Measurements from ENCODE around the gene WBP11. TPM values are rescaled to one million over a fixed set of nuclear protein-coding genes. Genes with fewer than 3 reads are reported as not detected.

Gene WBP11
- total and polyA plus RNA-seq, 2 of the 13 experiments (the other 11 are each of a cell fraction or from before 2014, with no cell fraction given), result 7.6 to 31.0 TPM

DNA sequence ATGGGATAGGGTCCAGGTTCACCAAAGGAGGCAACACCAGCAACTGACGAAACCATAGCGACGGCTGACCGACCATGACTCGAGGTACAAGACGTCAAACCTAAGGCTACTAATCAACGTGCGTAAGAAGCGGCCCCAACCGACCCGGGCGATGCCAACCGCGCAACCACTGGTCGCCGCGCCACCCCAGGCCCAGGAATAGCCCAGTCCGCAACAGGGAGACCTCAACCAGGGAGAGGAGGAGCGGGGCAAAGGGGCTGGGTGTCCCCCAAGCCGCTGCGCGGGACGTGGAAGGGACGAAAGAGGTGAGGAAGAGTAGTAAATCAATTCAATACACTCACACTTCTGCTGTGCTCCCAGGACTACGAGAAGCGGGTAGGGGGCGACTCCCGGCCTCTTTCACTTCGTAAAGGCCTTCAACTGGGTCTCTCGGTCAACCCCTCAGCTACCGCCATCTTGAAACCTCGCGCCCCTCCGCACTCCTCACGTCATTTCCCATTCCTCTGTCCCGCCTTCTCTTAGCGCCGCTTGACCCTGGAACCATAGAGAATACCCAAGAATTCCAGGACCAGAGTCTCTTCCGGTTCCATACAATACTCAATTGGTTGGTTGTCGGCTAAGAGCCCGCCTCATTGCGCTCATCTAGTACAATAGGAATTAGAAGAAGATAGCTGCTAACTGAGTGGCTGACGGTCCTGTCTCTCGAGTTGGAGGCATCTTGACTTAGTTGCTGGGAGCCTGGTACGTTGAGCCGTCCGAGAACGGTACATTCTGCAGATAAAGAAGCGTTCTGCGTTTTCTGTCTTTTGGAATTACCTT lies at the start of gene WBP11, which contains the start of gene C12orf60 (continued):
- TF ChIP-seq, protein P1, sequence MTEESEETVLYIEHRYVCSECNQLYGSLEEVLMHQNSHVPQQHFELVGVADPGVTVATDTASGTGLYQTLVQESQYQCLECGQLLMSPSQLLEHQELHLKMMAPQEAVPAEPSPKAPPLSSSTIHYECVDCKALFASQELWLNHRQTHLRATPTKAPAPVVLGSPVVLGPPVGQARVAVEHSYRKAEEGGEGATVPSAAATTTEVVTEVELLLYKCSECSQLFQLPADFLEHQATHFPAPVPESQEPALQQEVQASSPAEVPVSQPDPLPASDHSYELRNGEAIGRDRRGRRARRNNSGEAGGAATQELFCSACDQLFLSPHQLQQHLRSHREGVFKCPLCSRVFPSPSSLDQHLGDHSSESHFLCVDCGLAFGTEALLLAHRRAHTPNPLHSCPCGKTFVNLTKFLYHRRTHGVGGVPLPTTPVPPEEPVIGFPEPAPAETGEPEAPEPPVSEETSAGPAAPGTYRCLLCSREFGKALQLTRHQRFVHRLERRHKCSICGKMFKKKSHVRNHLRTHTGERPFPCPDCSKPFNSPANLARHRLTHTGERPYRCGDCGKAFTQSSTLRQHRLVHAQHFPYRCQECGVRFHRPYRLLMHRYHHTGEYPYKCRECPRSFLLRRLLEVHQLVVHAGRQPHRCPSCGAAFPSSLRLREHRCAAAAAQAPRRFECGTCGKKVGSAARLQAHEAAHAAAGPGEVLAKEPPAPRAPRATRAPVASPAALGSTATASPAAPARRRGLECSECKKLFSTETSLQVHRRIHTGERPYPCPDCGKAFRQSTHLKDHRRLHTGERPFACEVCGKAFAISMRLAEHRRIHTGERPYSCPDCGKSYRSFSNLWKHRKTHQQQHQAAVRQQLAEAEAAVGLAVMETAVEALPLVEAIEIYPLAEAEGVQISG (CRISPR knock-in tag; IDR thresholded peaks at IDR 0.05), result peak; percentile 100
- TF ChIP-seq GFI1 (CRISPR knock-in tag; IDR thresholded peaks at IDR 0.05; ENCODE audit: borderline replicate concordance) (no peak), ATRX (CRISPR knock-in tag; IDR thresholded peaks at IDR 0.05; ENCODE audit: borderline replicate concordance) (no peak), MBD4 (IDR thresholded peaks at IDR 0.05; ENCODE audit: borderline replicate concordance, low read length) (no peak), WIZ (CRISPR knock-in tag; IDR thresholded peaks at IDR 0.05) (0 out of 2 replicates have a peak, but pooled peaks have one; percentile 30), SOX13 (IDR thresholded peaks at IDR 0.05) (no peak), SOX13 (CRISPR knock-in tag; conservative IDR thresholded peaks at IDR 0.05 in 1 of 2, IDR thresholded peaks at IDR 0.05 in 1 of 2) (0 out of 4 replicates have a peak, but pooled peaks of 1 of the 2 experiments have one; percentile 11), SMC3 (IDR thresholded peaks at IDR 0.05; ENCODE audit: low read length) (no peak), TGIF2 (CRISPR knock-in tag; IDR thresholded peaks at IDR 0.05) (no peak), KAT2B (IDR thresholded peaks at IDR 0.05; ENCODE audit: borderline replicate concordance, low read depth, low read length) (no peak), ARHGAP35 (CRISPR knock-in tag; IDR thresholded peaks at IDR 0.05; ENCODE audit: borderline replicate concordance) (no peak)
- TF ChIP-seq, protein P2, sequence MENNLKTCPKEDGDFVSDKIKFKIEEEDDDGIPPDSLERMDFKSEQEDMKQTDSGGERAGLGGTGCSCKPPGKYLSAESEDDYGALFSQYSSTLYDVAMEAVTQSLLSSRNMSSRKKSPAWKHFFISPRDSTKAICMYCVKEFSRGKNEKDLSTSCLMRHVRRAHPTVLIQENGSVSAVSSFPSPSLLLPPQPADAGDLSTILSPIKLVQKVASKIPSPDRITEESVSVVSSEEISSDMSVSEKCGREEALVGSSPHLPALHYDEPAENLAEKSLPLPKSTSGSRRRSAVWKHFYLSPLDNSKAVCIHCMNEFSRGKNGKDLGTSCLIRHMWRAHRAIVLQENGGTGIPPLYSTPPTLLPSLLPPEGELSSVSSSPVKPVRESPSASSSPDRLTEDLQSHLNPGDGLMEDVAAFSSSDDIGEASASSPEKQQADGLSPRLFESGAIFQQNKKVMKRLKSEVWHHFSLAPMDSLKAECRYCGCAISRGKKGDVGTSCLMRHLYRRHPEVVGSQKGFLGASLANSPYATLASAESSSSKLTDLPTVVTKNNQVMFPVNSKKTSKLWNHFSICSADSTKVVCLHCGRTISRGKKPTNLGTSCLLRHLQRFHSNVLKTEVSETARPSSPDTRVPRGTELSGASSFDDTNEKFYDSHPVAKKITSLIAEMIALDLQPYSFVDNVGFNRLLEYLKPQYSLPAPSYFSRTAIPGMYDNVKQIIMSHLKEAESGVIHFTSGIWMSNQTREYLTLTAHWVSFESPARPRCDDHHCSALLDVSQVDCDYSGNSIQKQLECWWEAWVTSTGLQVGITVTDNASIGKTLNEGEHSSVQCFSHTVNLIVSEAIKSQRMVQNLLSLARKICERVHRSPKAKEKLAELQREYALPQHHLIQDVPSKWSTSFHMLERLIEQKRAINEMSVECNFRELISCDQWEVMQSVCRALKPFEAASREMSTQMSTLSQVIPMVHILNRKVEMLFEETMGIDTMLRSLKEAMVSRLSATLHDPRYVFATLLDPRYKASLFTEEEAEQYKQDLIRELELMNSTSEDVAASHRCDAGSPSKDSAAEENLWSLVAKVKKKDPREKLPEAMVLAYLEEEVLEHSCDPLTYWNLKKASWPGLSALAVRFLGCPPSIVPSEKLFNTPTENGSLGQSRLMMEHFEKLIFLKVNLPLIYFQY (CRISPR knock-in tag; IDR thresholded peaks at IDR 0.05; ENCODE audit: borderline replicate concordance), result no peak
- TF ChIP-seq, protein P3, sequence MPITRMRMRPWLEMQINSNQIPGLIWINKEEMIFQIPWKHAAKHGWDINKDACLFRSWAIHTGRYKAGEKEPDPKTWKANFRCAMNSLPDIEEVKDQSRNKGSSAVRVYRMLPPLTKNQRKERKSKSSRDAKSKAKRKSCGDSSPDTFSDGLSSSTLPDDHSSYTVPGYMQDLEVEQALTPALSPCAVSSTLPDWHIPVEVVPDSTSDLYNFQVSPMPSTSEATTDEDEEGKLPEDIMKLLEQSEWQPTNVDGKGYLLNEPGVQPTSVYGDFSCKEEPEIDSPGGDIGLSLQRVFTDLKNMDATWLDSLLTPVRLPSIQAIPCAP (CRISPR knock-in tag; IDR thresholded peaks at IDR 0.05; ENCODE audit: low read depth), result no peak
- TF ChIP-seq, protein P4, sequence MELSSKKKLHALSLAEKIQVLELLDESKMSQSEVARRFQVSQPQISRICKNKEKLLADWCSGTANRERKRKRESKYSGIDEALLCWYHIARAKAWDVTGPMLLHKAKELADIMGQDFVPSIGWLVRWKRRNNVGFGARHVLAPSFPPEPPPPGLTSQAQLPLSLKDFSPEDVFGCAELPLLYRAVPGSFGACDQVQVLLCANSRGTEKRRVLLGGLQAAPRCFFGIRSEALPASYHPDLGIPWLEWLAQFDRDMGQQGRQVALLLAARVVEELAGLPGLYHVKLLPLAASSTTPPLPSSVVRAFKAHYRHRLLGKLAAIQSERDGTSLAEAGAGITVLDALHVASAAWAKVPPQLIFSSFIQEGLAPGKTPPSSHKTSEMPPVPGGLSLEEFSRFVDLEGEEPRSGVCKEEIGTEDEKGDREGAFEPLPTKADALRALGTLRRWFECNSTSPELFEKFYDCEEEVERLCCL (CRISPR knock-in tag; IDR thresholded peaks at IDR 0.05; ENCODE audit: borderline replicate concordance), result no peak
- TF ChIP-seq, protein P5, sequence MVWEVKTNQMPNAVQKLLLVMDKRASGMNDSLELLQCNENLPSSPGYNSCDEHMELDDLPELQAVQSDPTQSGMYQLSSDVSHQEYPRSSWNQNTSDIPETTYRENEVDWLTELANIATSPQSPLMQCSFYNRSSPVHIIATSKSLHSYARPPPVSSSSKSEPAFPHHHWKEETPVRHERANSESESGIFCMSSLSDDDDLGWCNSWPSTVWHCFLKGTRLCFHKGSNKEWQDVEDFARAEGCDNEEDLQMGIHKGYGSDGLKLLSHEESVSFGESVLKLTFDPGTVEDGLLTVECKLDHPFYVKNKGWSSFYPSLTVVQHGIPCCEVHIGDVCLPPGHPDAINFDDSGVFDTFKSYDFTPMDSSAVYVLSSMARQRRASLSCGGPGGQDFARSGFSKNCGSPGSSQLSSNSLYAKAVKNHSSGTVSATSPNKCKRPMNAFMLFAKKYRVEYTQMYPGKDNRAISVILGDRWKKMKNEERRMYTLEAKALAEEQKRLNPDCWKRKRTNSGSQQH (CRISPR knock-in tag; IDR thresholded peaks at IDR 0.05; ENCODE audit: low read depth), result peak; percentile 49; the same call in 1 of the 2 replicates
- TF ChIP-seq, protein P6, sequence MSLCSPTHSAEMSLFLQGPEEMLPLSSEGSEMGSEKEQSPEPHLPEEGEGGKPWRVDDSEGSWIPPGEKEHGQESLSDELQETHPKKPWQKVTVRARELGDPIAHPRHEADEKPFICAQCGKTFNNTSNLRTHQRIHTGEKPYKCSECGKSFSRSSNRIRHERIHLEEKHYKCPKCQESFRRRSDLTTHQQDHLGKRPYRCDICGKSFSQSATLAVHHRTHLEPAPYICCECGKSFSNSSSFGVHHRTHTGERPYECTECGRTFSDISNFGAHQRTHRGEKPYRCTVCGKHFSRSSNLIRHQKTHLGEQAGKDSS (CRISPR knock-in tag; IDR thresholded peaks at IDR 0.05; ENCODE audit: borderline replicate concordance, low read depth), result no peak
